ENCODE measurements around the gene GEMIN2.
"Not testable (repeated sequence)": the region's sequence is repeated elsewhere in the genome, so short reads cannot be mapped to it uniquely, and the experiment has no call there.

DNA sequence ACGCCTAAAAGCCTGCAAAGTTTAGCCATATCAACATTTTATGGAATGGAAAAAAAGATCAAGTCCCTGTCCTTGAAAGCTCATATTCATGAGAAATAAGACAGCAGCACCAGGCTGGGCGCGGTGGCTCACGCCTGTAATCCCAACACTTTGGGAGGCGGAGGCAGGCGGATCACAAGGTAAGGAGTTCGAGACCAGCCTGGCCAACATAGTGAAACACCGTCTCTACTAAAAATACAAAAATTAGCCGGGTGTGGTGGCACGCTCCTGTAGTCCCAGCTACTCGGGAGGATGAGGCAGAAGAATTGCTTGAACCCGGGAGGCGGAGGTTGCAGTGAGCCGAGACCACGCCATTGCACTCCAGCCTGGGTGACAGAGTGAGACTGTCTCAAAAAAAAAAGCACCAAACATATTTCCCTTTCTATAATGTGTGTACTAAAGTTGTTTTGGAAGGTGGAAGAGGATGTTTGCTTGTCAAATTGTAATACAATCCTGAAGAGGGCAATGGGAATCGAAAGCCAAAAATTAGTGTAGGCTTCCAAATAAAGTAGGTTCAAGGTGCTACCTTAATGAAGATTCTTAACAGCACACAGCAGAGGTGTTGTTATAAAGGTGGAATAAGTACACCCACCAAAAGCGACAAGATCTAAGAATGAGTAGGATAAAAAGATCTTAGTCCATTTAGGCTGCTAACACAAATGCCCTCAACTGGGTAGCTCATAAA, 9.9 kb upstream of the GEMIN2 start:
- TF ChIP-seq, protein P1, sequence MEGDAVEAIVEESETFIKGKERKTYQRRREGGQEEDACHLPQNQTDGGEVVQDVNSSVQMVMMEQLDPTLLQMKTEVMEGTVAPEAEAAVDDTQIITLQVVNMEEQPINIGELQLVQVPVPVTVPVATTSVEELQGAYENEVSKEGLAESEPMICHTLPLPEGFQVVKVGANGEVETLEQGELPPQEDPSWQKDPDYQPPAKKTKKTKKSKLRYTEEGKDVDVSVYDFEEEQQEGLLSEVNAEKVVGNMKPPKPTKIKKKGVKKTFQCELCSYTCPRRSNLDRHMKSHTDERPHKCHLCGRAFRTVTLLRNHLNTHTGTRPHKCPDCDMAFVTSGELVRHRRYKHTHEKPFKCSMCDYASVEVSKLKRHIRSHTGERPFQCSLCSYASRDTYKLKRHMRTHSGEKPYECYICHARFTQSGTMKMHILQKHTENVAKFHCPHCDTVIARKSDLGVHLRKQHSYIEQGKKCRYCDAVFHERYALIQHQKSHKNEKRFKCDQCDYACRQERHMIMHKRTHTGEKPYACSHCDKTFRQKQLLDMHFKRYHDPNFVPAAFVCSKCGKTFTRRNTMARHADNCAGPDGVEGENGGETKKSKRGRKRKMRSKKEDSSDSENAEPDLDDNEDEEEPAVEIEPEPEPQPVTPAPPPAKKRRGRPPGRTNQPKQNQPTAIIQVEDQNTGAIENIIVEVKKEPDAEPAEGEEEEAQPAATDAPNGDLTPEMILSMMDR (conservative IDR thresholded peaks at IDR 0.05 in 1 of 2, IDR thresholded peaks at IDR 0.05 in 1 of 2; ENCODE audit: extremely low read depth in 1 of 2, insufficient read depth in 1 of 2, low read depth in 1 of 2, low read length in 2 of 2): not testable (repeated sequence)
- TF ChIP-seq EZH2 (IDR thresholded peaks at IDR 0.05; ENCODE audit: borderline replicate concordance, low read length): not testable (repeated sequence)

Measured in mammary epithelial cell (primary cell).